Measurements from ENCODE around the gene GTF2I.
A peak's percentile ranks its signal among the peaks of the same experiment; 100 is the strongest.
"Not testable (repeated sequence)": the region's sequence is repeated elsewhere in the genome, so short reads cannot be mapped to it uniquely, and the experiment has no call there.

GTF2I gene

DNA sequence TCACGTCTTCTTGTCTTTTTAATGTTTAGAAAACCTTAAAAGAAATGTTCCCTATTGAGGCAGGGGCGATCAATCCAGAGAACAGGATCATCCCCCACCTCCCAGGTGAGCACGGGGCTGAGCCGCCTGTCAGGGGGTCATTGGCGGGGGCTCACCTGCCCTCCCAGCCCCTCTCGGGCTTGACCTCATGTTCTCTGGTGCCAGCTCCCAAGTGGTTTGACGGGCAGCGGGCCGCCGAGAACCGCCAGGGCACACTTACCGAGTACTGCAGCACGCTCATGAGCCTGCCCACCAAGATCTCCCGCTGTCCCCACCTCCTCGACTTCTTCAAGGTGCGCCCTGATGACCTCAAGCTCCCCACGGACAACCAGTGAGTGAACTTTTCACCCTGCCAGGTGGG is 121.5 kb downstream of the GTF2I start:
- DNase-seq (ENCODE audit: low spot score): not testable (repeated sequence)

DNA sequence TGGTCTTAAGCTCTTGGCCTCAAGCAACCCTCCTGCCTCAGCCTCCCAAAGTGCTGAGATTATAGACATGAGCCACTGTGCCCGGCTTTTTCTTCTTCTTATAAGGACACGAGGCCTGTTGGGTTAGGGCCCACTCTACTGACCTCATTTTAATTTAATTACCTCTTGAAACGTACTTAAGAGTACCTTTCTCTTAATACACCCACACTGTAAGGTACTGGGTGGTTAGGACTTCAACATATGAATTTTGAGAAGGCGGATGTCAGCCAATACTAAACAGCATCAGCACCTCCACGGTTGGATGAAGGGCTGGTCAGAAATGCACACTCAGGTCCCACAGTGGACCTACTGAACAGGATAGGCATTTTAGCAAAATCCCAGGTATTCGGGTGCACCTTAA is 124.2 kb downstream of the GTF2I start:
- DNase-seq (ENCODE audit: low spot score): not testable (repeated sequence)

DNA sequence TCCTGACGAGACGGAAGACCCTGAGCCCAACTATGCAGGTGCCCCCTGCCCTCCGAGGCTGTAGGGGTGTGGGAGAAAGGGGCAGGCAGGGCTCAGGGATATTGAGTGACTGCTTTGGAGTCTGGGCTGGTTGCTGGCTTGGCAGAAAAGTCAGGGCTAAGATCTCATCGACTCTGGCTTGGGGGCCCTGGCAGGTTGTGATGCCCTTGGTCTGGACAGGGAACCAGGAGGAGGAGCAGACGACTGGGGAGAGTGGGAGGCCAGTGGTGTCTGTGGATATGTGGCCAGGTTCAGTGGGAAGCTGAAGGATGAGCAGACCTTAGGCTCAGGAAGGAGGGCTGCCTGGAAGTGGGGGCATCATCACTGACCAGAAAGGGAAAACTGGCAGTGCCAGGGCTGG is 126.1 kb downstream of the GTF2I start:
- DNase-seq (ENCODE audit: low spot score): not testable (repeated sequence)

DNA sequence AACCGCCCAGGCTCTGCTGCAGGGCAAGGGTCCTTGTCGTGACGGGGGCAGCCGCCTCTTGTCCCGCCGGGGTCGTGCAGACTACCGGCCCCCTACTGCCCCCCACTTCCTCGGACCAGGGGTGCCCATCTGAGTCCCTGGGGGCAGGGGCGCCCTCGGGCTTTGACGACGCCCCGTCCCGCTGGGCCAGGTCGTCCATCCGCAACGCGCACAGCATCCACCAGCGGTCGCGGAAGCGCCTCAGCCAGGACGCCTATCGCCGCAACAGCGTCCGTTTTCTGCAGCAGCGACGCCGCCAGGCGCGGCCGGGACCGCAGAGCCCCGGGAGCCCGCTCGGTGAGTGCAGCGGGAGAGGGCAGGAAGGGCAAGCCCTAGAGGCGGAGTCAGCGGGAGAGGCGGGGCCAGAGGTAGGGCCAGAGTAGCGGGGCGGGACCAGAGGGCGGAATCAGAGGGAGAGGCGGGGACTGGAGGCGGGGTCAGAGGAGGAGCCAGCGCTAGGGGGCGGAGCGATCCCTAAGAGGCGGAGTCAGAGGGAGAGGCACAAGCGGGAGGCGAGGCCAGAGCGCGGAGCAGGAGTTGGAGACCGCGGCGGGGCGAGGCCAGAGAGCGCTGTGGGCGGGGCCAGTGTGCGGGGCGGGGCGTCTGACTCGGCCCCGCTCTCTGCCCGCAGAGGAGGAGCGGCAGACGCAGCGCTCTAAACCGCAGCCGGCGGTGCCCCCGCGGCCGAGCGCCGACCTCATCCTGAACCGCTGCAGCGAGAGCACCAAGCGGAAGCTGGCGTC is 131.0 kb downstream of the GTF2I start:
- peak; percentile 62 for DNase-seq (ENCODE audit: low spot score)

DNA sequence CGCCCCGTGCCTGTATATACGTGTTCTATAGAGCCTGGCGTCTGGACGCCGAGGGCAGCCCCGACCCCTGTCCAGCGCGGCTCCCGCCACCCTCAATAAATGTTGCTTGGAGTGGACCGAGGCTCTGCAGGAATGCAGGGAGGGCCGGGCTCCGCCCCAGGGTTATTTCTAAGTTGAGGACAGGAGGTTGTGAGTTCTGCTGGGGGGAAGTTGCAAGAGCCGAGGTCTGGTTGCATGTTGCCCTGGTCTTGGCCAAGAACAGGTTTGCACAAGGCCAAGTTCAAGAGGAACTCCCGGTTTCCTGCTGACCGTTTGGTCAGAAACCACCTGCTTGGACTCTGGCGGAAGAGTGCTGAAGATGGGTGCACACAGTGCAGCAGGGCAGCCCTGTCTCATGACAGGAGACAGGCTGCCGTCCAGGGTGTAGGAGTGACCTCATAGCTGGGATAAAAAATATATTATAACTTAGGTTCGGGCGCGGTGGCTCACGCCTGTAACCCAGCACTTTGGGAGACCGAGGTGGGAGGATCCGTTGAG is 131.8 kb downstream of the GTF2I start:
- DNase-seq (ENCODE audit: low spot score): not testable (repeated sequence)

DNA sequence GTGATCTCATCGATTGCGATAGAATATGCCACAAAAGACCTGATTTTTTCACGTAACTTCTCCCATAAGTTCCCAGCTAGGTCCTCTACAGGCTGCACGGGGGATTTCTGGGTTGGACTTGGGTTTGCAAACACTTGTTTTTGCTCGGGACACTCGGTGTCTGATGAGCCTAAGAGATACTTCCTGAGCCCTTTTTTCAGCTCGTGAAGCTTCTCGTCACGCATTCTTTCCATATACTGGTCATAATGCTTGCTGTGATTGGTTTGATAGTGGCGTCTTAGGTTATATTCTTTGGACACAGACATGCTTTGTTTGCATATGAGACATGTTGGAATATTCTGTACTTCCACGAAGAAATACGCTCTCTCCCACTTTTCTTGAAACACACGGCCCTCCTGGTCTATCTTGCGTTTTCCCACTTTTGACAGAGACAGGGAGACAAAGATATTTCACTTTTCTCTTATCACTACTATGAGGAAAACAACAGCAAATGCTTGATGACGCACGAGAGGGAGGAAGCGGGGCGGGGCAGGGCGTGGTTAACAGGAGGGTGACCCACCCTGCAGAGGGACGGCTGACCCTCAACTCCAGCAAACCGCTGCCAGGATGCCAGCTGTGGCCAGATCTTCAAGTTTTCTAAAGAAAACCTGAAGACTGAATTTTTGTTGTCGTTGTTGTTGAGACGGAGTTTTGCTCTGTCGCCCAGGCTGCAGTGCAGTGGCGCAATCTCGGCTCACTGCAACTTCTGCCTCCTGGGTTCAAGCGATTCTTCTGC is 140.5 kb downstream of the GTF2I start:
- not testable (repeated sequence) for DNase-seq (ENCODE audit: low spot score)

DNA sequence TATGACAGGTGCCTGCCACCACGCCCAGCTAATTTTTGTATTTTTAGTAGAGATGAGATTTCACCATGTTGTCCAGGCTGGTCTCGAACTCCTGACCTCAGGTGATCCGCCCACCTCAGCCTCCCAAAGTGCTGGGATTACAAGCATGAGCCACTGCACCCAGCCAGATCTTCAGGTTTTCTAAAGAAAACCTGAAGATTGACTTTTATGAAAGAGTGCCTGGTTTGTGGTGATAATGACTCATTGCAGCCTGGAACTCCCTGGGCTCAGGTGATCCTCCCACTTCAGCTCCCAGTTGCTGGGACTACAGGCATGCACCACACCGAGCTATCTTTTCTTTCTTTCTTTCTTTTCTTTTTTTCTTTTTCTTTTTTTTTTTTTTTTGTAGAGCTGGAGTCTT is 141.1 kb downstream of the GTF2I start:
- DNase-seq (ENCODE audit: low spot score): not testable (repeated sequence)

Measured in RKO (cell line).